Choroid plexus epithelial cell (primary cell): Measurements from ENCODE around the gene DNAH10.

Experiments used
- DNase-seq: peaks from one replicate; pipeline ENCODE4 v3.0.0-alpha.2; 2010; ENCODE audit warnings: low read depth
- H3K4me3 ChIP-seq: 2 replicates; pipeline ENCODE4 v1.5.1; 2011; ENCODE audit warnings: low read depth, mild to moderate bottlenecking, control low read depth, low read length, moderate library complexity
- TF ChIP-seq, protein P1 (sequence below): conservative IDR thresholded peaks from 2 replicates; pipeline ENCODE4 v1.5.1; 2011; ENCODE audit warnings: low read depth, mild to moderate bottlenecking, control low read depth, inconsistent platforms, low read length, moderate library complexity

DNAH10 gene

DNA sequence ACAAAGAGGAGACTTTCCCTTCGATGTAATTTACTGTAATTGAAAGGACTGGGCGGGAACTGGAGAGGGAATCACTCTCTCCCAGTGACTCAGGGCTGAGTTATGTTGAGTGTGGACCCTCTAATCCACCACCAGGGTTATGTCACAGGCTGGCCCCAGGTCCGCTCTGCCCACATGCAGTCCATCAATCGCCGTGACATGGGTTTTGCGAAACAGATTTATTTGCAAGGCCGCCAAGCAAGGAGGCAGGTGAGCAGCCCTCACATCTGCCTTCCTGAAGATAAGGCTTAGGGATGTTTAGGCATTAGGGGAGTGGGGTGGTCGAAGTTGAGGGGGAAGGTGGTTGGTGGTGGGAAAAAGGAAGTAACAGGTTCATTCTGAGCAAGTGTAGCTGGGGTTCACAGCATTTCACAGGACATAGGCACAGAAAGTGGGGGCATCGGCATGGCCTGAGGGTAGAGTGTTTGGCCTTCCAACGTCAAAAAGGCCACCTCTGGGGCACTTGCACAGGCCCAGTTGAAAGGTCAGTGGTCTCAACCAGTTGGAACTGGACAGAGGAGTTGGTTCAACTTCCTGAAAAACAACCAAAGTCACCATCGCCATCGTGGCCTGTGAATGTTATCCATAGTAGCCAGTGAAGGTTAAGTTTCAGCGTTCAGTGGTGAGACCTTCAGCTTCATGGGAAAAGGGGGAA, 66.9 kb downstream of the DNAH10 start:
- TF ChIP-seq, protein P1, sequence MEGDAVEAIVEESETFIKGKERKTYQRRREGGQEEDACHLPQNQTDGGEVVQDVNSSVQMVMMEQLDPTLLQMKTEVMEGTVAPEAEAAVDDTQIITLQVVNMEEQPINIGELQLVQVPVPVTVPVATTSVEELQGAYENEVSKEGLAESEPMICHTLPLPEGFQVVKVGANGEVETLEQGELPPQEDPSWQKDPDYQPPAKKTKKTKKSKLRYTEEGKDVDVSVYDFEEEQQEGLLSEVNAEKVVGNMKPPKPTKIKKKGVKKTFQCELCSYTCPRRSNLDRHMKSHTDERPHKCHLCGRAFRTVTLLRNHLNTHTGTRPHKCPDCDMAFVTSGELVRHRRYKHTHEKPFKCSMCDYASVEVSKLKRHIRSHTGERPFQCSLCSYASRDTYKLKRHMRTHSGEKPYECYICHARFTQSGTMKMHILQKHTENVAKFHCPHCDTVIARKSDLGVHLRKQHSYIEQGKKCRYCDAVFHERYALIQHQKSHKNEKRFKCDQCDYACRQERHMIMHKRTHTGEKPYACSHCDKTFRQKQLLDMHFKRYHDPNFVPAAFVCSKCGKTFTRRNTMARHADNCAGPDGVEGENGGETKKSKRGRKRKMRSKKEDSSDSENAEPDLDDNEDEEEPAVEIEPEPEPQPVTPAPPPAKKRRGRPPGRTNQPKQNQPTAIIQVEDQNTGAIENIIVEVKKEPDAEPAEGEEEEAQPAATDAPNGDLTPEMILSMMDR: no peak
- no peak for DNase-seq
- no peak overlapping the region for H3K4me3 ChIP-seq

DNA sequence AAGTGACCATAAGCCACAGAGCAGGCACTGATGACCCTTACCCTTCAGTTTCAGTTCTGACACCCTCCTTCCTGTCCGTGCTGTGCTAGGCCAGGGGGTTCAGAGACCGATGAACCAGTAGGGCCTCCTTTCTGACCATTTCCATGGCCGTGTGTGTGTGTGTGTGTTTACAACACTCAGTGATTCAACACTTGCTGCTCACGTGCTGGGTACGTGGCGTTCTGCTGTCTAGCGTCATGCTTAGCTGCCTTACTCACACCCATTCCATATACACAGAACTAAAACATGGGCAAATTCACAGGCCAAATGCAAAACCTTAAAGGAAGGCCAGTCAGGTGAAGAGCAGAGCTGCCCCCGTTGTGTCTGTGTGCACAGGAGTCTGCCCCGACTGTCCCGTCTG, 67.5 kb downstream of the DNAH10 start:
- H3K4me3 ChIP-seq: no peak overlapping the region
- TF ChIP-seq, protein P1: no peak
- no peak for DNase-seq

DNA sequence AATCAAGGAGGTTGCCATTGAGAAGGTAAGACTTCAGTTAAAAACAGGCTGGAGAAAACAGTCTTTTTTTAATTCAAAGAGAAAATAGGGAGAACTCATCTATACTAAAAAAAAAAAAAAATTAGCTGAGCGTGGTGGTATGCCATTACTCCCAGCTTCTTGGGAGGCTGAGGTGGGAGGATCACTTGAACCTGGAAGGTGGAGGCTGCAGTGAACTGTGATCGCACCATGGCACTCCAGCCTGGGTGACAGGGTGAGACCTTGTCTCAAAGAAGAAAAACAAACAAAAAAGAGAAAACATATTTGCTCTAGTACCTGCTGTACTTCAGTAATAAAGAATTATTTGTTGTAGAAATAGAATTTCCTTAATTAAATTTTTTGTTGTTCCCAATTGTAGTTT, 68.6 kb downstream of the DNAH10 start:
- DNase-seq: no peak
- TF ChIP-seq, protein P1: no peak
- no peak overlapping the region for H3K4me3 ChIP-seq

DNA sequence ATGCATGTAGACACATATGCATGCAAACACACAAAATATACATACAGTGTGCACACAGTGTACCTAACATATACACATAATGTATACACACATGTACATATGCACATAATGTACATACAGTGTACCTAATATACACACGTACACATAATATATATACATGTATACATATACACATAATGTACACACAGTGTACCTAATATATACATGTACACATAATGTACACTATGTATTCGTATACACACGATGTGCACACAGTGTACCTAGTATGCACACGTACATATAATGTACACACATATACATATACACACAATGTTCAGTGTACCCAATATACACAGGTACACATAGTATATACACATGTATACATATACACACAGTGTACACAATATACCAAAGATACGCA, 70.0 kb downstream of the DNAH10 start:
- no peak overlapping the region for H3K4me3 ChIP-seq
- TF ChIP-seq, protein P1: no peak
- no peak for DNase-seq

DNA sequence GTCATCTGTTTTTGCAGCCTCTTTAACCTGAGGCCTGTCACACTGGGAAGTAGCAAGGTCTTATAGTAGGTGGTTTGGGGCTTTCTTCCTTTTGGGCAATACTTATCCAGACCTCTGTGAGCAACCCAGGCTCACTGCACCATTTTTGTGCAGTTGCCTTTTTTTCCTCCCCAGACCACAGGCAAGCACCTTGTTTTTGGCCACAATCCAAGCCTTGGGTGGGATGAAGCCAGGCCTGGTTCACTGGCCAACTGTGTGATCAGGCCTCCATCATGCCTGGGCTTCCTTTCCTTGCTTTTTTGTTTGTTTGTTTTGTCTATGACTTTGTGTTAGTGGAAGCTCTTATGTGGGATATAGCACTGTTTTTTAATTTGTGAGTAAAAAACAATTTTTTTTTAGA, 71.7 kb downstream of the DNAH10 start:
- no peak for DNase-seq
- H3K4me3 ChIP-seq: no peak overlapping the region
- TF ChIP-seq, protein P1: no peak

DNA sequence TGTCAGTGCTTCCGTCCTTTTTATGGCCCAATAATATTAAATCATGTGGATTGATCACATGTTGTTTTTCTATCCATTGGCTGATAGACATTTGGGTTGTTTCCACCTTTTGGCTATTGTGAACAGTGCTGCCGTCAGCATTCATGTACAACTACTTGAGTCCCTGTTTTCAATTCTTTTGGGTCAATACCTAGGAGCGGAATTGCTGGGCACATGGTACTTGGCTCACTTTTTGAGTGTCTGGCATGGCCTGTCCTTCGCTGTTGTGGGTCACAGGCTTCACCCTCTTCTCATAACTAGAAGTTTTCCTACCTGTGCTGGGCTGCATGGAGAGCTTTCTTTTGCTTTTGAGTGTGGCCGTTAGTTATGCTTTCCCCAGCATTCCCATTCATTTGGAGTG, 72.7 kb downstream of the DNAH10 start:
- TF ChIP-seq, protein P1: no peak
- DNase-seq: no peak
- no peak overlapping the region for H3K4me3 ChIP-seq

DNA sequence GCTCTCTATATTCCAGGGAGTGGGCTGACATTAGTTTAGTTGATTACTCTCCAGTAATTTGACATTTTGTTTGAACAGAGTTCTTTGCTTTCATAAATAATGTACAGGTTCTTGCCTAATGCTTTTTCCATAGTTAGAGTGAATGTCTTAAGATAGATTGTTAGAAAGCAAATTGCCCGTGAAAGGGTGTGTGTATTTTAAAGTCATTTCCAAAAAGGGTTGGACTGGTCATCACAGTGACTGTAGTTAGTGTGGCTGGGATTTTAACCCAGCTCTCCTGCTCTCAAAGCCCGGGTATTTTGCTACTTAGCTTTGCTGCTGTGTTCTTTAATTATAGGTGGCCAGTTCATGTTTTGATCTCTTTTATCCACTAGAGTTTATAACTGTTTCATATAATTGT, 74.2 kb downstream of the DNAH10 start:
- no peak for DNase-seq
- TF ChIP-seq, protein P1: no peak
- no peak overlapping the region for H3K4me3 ChIP-seq
